HEK293T (cell line): Measurements from ENCODE around the gene WRNIP1.

ENCODE experiments used
- CTCF ChIA-PET: fragments of 350-600 bp; formaldehyde crosslinking; extraction: SDS; loops from one replicate; lab custom pipeline; 2021; ENCODE audit warnings: antibody characterized with exemption, inconsistent platforms; lab: Yijun Ruan, JAX
- POLR2A ChIA-PET: fragments of 350-600 bp; formaldehyde crosslinking; extraction: SDS; loops from one replicate; lab custom pipeline; 2020; ENCODE audit warnings: antibody characterized with exemption, inconsistent platforms; lab: Yijun Ruan, JAX
- DNase-seq: peaks from one replicate; pipeline ENCODE4 v3.0.0; 2012; ENCODE audit warnings: mixed read lengths; ENCODE audit errors: extremely low spot score
- ARNT ChIP-seq: fragments of 450-650 bp; IDR thresholded peaks from 2 replicates; pipeline ENCODE4 v1.6.1; 2017; ENCODE audit warnings: mild to moderate bottlenecking
- BHLHE40 ChIP-seq: fragments of 450-650 bp; IDR thresholded peaks from 2 replicates; pipeline ENCODE4 v1.6.1; 2016; ENCODE audit warnings: mild to moderate bottlenecking, moderate library complexity, borderline replicate concordance
- CTBP1 ChIP-seq: fragments of 450-650 bp; IDR thresholded peaks from 2 replicates; pipeline ENCODE4 v1.6.1; 2016; ENCODE audit warnings: borderline replicate concordance
- ELF4 ChIP-seq: fragments of 450-650 bp; IDR thresholded peaks from 2 replicates; pipeline ENCODE4 v1.6.1; 2017; ENCODE audit warnings: antibody characterized with exemption
- FOXA1 ChIP-seq: fragments of 450-650 bp; IDR thresholded peaks from 2 replicates; pipeline ENCODE4 v1.6.1; 2016; ENCODE audit warnings: mild to moderate bottlenecking
- FOXK2 ChIP-seq: fragments of 450-650 bp; IDR thresholded peaks from 2 replicates; pipeline ENCODE4 v1.6.1; 2016; ENCODE audit warnings: mild to moderate bottlenecking
- FOXM1 ChIP-seq: fragments of 450-650 bp; IDR thresholded peaks from 2 replicates; pipeline ENCODE4 v1.6.1; 2017; ENCODE audit warnings: mild to moderate bottlenecking, borderline replicate concordance
- HDGF ChIP-seq: fragments of 450-650 bp; IDR thresholded peaks from 2 replicates; pipeline ENCODE4 v1.6.1; 2017; ENCODE audit warnings: antibody characterized with exemption, borderline replicate concordance
- L3MBTL2 ChIP-seq: fragments of 450-650 bp; conservative IDR thresholded peaks from 2 replicates; pipeline ENCODE4 v1.6.1; 2016; ENCODE audit warnings: mild to moderate bottlenecking
- LEF1 ChIP-seq: fragments of 450-650 bp; IDR thresholded peaks from 2 replicates; pipeline ENCODE4 v1.6.1; 2017; ENCODE audit warnings: mild to moderate bottlenecking, borderline replicate concordance
- NFRKB ChIP-seq: fragments of 450-650 bp; IDR thresholded peaks from 2 replicates; pipeline ENCODE4 v1.6.1; 2016; ENCODE audit warnings: mild to moderate bottlenecking, moderate library complexity
- PKNOX1 ChIP-seq: fragments of 450-650 bp; IDR thresholded peaks from 2 replicates; pipeline ENCODE4 v1.6.1; 2016
- SP1 ChIP-seq: fragments of 450-650 bp; IDR thresholded peaks from 2 replicates; pipeline ENCODE4 v1.6.1; 2017
- SUZ12 ChIP-seq: fragments of 450-650 bp; IDR thresholded peaks from 2 replicates; pipeline ENCODE4 v1.6.1; 2016; ENCODE audit warnings: mild to moderate bottlenecking
- TARDBP ChIP-seq: fragments of 450-650 bp; IDR thresholded peaks from 2 replicates; pipeline ENCODE4 v1.6.1; 2016
- ZNF384 ChIP-seq: fragments of 450-650 bp; IDR thresholded peaks from 2 replicates; pipeline ENCODE4 v1.6.1; 2016

WRNIP1 gene

DNA sequence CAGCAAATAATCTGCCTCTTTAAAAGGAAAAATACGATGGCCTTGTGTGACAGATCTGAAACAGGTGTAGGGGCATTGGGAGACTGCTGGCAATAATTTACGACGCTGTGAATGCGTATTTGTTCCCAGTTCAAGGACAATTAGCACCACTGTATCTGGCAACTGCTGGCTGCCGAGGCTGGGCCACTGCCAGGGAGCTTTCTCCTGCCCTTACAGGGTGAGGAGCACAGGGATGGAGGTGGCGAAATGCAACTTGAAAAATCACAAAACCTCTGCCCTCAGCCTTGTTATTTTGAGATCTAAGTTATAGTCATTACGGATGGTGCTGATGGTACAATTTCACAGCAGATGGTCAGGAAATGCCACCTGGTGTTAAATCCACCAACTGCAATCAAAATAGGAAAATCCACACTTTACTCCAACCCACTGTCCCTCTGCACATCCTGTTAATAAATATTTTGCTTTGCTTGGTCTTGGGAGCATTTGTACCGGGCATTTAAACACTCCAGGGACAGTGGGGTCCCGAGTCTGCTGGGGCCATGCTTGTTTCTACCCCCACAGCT is 20.9 kb upstream of the WRNIP1 start:
- ChIA-PET POLR2A (no interaction called here), CTCF (interaction anchor here (0.7 to 1.0 kb wide), 2 partner anchors 20 to 50 kb away, joined by 3 to 4 read pairs; partner anchors contain the start of gene WRNIP1)
- peak; percentile 53 for TF ChIP-seq PKNOX1
- no peak for TF ChIP-seq FOXM1
- DNase-seq, result no peak

DNA sequence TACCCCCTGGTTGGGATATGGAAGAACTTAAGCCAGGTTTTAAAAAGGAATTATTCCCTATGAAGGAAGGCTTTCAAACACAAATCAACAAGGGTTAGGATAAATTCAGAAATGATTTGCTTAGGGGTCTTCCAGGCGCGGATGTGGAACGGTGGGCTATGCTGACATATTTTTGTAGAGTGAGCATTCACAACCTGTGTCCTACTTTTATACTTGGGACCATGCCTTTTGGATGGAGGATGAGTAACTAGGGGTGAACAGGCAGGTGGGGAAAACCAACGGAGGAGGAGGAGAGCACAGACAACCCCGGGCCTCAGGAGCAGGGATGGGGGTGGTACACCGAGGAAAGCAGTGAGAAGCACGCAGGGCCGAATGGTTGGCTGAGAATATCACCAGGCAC is 20.4 kb upstream of the WRNIP1 start:
- POLR2A ChIA-PET, result no interaction called here
- no peak for DNase-seq
- CTCF ChIA-PET, result interaction anchor here (1.0 kb wide), 1 partner anchor 20 kb away, joined by 3 read pairs; the partner anchor contains the start of gene WRNIP1
- TF ChIP-seq HDGF (no peak), ARNT (no peak), FOXA1 (no peak), SP1 (no peak), PKNOX1 (no peak), NFRKB (no peak)

DNA sequence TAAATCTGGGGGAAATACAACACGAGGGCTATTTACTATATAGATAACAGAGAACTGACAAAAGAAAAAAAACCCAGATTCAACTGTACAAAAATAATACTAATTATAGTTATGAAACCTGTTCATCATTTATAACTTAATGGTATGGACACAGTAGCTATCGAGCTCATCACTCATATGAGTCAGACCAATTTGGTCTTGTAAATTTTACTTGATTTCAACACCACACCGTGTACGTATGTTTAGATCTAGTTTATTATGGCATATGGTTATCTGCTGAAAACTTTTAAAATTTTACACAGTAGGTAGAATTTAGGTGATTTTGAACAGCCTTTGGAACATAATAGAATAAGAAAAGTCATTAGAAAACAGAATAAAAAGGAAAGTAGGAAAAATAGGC is 19.9 kb upstream of the WRNIP1 start:
- DNase-seq, result no peak
- POLR2A ChIA-PET, result interaction anchor here (1.8 kb wide), 1 partner anchor 24 kb away, joined by 4 read pairs; no protein-coding TSS in a partner anchor
- CTCF ChIA-PET, result interaction anchor here (0.6 to 1.0 kb wide), 2 partner anchors 22 to 757 kb away, joined by 3 read pairs; no protein-coding TSS in a partner anchor
- TF ChIP-seq L3MBTL2 (no peak), LEF1 (no peak), SUZ12 (no peak), ARNT (no peak), FOXM1 (no peak), TARDBP (no peak), BHLHE40 (no peak), ELF4 (no peak), FOXK2 (no peak), CTBP1 (no peak), NFRKB (no peak), HDGF (no peak), ZNF384 (no peak)

- ChIA-PET CTCF (interaction anchor here (0.6 to 1.0 kb wide), 4 partner anchors 9 to 206 kb away, joined by 3 to 6 read pairs (median 3); no protein-coding TSS in a partner anchor), POLR2A (interaction anchor here (1.8 kb wide), 1 partner anchor 22 kb away, joined by 4 read pairs; no protein-coding TSS in a partner anchor)
- TF ChIP-seq FOXA1 (no peak), ZNF384 (no peak), L3MBTL2 (peak; percentile 85), FOXK2 (no peak), BHLHE40 (no peak), NFRKB (no peak), CTBP1 (peak; percentile 84), FOXM1 (no peak), ARNT (peak; percentile 56; the same call in 1 of the 2 replicates), ELF4 (no peak), TARDBP (no peak), PKNOX1 (peak; percentile 94), SP1 (no peak), HDGF (no peak), SUZ12 (no peak), LEF1 (0 out of 2 replicates have a peak, but pooled peaks have one; percentile 44)
- no peak for DNase-seq
Measured at GRCh38 chr6:2746557-2747061, 18.6 kb upstream of the WRNIP1 start.

DNA sequence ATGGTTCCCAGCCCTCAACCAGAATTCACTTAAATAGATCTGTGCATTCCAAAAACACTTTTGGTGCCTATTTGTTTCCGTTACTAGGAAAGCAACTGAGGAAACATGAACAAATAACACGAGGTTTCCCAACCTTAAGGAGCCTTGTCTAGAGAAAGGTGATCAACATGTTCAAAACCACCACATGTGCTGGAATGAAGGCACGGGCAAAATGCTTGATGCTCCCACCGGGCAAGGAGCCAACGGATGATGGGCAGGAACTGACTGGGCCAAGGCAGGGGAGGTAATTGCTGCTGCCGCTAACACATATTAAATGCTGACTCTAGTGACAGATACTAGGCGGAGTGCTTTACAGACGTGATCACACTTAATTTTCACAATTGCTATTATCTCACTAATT is 17.0 kb upstream of the WRNIP1 start:
- ChIA-PET POLR2A (no interaction called here), CTCF (interaction anchor here (4.0 kb wide), 1 partner anchor 9 kb away, joined by 46 read pairs; no protein-coding TSS in a partner anchor)
- no peak for TF ChIP-seq FOXM1
- TF ChIP-seq PKNOX1, result peak; percentile 55; the same call in 1 of the 2 replicates
- no peak for TF ChIP-seq FOXK2
- DNase-seq, result no peak

GRCh38 chr6:2749969-2750600 is 15.1 kb upstream of the WRNIP1 start:
- POLR2A ChIA-PET, result interaction anchor here (0.9 kb wide), 1 partner anchor 13 kb away, joined by 4 read pairs; no protein-coding TSS in a partner anchor
- peak; percentile 64 for DNase-seq
- peak; percentile 11; the same call in 1 of the 2 replicates for TF ChIP-seq FOXM1
- peak; percentile 43; the same call in 1 of the 2 replicates for TF ChIP-seq PKNOX1
- no peak for TF ChIP-seq BHLHE40
- CTCF ChIA-PET, result interaction anchor here (0.6 to 4.0 kb wide), 16 partner anchors 8 to 276 kb away, joined by 3 to 46 read pairs (median 4); no protein-coding TSS in a partner anchor
